GM19043 (cell line): ENCODE data around the gene GTF2F2.

Experiments used
- ATAC-seq: cut with Tn5 transposase; IDR thresholded peaks from one replicate; pipeline ENCODE4 v1.9.1; 2021; ENCODE audit warnings: low read depth; ENCODE audit not compliant: unreplicated experiment

Gene GTF2F2, protein sequence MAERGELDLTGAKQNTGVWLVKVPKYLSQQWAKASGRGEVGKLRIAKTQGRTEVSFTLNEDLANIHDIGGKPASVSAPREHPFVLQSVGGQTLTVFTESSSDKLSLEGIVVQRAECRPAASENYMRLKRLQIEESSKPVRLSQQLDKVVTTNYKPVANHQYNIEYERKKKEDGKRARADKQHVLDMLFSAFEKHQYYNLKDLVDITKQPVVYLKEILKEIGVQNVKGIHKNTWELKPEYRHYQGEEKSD

DNA sequence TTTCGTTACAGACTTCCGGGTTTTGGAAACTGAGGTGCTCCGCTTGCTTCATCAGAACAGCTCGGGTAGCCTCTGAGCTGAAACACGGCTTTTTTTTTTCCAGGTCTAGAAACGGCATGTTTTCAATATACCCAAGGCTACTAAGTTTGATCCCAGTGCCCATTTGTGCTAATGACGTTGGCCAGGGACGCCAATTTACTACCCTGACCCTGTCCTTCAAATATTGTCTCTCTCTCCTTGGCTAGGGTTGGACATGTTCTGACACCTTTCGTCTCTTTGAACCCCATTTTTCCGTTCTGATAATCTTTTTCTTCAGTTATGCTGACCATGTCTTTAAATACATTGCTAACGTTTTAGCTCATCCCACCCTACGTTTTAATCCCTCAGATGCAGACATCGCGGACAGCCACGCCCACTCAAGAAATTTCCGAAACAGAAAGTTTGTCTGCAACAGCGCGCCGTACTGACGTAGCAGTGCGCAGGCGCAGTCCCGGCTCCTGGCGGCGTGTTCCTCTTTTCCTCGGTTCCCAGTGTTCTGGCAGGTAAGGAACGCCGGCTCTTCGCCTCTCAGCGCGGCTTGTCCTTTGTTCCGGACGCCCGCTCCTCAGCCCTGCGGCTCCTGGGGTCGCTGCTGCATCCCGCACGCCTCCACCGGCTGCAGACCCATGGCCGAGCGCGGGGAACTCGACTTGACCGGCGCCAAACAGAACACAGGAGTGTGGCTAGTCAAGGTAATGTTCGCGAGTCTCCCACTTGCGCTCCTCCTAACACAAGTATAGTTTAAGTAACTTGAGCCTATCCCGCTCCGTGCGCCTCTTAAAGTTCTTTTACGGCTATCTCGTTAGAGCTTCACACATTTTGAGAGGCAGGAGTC, at the start of gene GTF2F2:
Gene GTF2F2 (plus strand): TSS at position 520 of the 874 bp plus-strand sequence. CDS start 146 bp downstream, at position 666.
- ATAC-seq, result peak; percentile 71

DNA sequence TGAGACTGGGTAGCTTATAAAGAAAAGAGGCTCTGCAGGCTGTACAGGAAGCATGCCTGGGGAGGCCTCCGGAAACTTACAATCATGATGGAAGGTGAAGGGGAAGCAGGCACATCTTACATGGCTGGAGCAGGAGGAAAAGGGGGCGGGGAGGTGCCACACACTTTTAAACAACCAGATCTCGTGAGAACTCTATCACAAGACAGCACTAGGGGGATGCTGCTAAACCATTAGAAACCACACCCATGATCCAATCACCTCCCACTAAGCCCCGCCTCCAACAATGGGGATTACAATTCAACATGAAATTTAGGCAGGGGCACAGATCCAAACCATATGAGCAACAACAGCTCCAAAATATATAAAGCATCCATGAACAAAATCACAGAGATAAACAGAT, 46.5 kb upstream of the GTF2F2 start:
- ATAC-seq, result no peak

DNA sequence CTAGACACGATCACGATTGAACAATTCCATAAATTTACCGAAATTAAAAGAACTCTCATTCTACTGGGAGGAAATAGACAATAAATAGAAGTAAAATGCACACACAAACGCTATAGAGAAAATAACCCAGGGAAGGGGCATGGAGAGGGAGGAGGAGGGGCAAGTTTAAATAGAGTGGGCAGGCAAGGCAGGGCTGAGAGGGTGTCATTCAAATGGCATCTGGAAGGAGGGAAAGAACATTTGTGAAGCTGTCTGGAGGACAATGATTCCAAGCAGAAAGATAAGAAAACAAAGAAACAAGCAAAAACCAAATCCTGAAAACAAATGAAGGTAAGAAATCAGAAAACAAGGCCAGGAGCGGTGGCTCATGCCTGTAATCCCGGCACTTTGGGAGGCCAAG, 45.6 kb upstream of the GTF2F2 start:
- no peak for ATAC-seq

DNA sequence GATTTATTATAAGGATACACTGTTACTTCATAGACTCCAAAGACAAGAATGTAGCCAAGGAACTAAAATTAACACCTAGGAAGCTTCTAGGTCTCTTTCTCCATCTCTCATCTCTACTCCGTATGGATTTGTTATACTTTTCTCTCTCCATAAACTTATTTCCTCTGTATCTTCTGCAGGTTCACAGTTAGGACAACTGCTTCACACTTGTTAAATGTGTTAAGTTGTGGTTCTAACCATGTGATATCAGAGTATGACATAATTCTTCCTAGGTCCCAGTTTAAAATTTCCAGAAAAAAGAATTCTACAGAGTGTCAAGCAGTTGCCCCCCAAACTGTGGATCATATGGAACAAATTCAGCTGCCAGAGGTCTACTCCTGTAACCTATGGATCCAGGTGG, 42.3 kb upstream of the GTF2F2 start:
- ATAC-seq, result no peak

DNA sequence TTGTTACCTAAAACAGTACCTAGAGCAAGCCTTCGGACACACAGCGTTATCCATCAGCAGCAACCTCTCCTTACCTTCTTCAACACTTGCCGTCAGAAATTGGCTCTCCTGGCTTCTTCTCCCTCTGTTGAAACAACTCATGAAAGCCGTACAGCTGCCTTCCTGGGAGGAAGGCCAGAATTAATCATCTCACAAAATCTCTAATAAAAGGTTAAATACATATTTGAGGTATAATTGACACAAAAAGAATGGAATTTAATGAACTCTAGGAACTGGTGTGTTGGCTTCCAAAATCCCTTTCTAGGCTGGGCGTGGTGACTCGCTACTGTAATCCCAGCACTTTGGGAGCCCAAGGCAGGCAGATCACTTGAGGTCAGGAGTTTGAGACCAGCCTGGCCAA, 37.3 kb upstream of the GTF2F2 start:
- no peak for ATAC-seq

DNA sequence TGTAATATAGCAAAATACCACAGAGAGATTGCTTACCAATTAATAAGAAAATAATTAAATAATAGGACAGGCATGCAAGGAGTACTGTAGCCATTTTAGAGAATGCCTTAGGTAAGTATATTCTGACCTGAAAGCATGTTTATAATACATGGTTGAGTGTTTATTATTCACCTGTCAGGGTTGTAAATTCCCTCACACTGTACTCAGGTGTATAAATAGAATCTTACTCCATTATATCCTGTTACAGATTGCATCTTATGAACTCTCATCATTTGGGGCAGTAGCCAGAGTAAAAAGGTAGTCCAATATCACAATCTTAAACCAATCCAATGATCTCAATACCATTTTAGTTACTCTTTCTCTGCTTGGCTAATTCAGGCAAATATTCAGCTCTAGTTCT, 35.8 kb upstream of the GTF2F2 start:
- no peak for ATAC-seq

DNA sequence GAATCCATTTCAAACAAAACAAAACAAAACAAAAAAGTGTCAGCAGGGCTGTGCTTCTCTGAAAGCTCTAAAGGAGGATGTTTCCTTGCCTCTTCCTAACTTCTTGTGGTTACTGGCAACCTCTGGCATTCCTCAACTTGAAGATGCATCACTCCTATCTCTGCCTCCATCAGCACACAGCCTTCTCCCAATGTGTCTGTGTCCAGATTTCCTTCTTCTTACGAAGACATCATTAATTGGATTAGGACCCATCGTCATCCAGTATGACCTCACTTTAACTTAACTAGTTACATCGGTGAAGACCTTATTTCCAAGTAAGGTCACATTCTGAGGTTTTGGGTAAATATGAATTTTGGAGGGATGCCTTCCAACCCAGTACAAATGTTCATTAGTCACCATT, 33.8 kb upstream of the GTF2F2 start:
- no peak for ATAC-seq

DNA sequence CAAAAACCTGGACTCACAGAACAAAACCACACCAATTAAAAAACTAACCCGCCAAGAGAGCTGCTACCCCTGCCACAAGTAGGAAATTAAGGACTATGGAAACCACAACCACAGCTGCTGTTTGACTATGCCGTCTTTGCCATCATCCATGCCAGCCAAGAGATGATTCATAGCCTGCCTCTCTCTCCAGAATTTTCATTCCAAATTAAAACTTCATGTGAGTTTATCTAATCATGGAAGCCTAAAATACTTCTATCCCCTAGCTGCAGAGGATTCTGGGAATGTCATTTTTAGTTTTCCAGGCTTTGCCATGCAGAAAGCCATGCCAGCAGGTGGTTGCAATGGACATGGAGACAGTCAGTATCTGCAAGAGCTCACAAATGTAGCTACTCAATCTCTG, 27.6 kb upstream of the GTF2F2 start:
- ATAC-seq, result no peak

DNA sequence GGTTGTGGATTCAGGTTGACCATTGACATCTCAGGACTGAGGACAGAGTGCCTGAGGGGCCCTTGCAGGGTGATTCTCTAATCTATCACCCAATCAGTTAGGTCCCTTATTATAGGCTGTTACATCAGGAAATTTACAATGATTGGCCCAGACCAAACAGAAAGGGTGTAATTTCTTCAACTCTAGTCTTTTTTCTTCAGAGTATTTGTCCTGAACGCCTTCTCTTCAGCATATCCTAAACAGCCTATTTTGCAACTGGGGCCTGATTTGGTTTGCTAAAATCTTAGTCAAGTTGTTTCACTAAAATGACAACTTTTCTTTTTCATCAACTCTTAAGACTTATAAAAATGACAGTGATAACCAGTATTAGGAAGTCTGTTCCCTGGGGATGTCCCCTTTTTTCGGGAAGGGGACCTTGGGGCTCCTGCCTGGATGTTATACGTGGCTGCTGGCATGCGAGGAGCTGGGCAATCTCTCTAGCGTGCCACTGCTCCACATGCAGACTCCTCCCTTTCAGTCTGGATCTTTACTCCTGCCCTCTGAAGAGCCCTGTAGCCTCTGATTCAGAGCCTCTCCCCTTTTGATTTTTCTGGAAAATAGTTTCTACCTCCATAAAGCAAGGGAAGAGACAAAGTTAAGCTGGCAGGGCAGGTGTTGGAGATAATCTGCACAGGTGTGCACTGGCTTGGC, 19.6 kb upstream of the GTF2F2 start:
- ATAC-seq, result no peak

DNA sequence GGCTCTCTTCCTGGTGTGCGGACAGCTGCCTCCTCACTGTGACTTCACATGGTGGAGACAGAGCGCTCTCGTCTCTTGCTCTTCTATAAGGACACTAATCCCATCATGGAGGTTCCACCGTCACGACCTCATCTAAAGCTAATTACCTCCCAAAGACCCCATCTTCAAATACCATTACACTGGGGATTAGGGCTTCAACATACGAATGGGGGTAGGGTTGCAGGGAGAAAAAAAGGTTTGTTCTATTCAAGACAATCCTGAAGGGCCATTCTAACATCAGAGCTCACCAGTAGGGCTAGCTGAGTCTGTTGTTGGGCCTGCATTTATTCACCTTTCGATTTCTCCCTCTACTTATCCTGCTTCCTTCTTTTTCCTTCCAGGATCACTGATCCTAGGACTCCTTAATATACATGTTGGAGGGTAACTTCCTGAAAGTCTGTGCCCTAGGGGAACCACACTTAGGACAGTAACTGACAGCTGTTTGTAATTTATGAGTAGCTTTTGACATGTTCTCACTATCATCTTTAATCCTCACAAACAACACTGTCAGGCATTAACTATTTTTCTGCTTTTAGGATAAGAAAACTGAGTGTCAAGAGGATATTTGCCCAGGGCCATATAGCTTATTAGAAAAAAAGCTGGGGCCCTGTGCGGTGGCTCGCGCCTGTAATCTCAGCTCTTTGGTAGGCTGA, 18.8 kb upstream of the GTF2F2 start:
- no peak for ATAC-seq

DNA sequence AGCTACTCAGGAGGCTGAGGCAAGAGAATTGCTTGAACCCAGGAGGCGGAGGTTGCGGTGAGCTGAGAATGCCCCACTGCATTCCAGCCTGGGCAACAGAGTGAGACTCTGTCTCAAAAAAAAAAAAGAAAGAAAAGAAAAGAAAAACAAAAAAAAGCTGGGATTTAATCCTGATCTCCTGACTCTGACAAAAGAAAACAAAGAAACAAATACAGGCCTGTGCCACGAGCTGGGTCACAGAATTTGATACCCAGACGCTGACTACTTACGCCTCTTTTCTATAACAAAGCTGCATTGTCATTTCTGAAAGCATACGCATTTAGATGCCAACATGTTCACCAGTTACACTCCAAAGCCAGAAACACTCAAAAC, 18.2 kb upstream of the GTF2F2 start:
- ATAC-seq, result no peak

DNA sequence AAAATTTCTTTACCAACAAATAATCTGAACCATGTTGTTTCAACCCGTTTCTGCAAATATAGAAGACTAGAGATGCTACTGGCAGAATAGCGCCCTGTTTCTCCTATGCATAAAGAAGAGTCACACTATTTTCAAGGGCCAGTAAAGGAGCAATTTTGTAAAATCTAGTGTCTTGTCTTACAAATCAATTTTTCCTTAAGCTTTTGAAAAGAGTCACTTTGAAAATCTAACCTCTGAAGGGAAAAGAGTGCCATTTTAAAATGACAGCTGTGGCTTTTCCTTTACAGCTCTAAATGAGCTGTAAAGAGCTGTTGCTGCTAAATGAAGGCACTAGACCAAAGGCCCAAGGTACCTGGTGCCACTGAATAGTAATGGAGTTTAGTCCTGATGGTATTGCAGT, 16.9 kb upstream of the GTF2F2 start:
- ATAC-seq, result no peak

DNA sequence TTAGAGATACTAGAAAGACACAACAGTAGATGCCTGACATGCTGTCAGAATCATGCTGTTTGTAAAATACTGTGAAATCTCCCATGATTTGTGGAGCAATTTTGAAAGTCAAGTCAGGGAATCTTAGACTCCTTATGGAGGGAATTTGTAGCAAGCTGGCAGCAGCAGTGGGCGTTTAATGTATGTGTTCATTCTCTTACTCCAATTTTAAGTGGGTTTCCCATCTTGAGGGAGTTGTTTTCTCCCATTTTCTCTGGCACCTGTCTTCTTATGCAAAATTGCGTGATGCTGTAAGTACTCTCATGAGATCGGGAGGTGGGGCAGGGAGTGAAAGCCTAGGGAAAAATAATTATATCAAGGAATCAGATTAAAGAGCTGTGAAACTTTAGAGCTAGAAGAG, 16.0 kb upstream of the GTF2F2 start:
- ATAC-seq, result no peak

DNA sequence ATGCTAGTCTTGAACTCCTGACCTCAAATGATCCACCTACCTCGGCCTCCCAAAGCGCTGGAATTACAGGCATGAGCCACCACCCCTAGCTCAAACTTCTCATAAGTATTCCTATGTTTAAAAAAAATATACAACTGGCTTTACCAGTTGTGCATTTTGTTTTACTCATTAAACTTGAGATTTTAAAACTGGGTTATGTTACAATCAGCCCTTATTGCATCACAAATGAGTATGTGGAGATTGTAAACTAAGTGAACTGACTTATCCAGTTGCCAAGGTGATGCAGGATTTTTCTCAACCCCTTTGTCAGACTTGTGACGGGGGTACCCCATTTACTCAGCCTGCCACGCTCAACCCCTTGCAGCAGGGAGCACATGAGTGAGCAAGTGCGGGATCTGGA, 14.4 kb upstream of the GTF2F2 start:
- no peak for ATAC-seq

DNA sequence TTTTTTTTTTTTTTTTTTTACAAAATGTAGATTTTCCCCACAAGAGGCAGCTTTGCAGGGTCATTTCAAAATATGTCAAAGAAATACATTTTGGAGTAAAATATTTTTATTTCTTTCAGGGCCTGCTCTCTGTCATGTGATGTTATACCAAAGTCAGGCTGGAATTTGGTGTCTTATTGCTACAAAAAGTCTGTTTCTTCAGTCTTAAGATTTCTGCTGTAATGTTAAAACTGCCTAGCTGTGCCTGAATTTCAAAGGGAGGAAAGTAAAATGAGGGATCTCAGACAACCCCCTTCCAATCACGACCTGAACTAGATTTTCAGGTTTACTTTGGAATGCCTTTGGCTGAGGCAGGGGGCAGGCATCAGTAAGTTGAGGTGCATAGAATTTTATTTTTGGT, 12.8 kb upstream of the GTF2F2 start:
- ATAC-seq, result no peak

DNA sequence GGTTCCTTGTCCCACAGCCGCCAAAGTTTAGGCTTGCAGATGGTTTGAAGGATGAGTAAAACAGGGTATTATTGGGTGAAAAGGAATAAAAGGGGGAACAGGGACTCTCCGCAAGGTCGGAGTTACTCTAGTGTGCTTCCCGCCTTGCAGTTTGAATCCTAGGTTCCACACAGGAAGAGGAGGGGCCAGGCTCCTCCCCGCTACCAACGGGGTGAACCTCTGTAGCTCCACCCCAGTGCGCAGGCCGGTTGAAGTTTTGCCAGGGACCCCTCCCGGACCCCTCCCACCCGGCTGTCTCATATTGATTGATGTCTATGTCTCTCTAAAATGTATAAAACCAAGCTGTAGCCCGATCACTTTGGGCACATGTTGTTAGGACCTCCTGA, 11.6 kb upstream of the GTF2F2 start:
- ATAC-seq, result peak; percentile 41

DNA sequence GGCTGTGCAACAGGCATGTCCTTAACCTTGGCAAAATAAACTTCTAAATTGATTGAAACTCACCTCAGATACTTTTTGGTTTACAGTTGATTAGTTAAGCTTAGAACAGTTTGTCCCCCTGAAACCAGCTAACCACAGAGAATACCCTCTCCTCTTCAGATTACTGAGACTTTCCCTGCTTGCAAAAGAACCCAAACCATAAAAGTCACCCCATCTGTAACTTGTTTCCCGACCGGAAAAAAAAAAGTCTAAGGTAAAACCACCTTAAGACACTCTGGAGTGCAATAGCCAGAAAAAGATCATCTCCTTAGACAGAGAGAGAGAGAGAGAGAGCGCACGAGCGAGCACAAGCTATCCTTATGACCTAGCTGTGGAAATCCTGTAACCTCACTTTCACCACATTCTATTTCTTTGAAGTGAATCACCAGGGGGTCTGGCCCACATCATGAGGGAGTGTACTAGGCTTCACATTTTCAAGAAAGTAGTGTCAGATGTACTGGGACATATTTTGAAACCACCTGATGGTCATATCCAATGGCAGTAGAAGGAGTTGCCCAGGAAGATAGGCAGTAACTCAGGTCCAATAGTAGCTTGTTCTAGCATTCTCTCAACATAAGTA, 11.1 kb upstream of the GTF2F2 start:
- ATAC-seq, result peak; percentile 62

DNA sequence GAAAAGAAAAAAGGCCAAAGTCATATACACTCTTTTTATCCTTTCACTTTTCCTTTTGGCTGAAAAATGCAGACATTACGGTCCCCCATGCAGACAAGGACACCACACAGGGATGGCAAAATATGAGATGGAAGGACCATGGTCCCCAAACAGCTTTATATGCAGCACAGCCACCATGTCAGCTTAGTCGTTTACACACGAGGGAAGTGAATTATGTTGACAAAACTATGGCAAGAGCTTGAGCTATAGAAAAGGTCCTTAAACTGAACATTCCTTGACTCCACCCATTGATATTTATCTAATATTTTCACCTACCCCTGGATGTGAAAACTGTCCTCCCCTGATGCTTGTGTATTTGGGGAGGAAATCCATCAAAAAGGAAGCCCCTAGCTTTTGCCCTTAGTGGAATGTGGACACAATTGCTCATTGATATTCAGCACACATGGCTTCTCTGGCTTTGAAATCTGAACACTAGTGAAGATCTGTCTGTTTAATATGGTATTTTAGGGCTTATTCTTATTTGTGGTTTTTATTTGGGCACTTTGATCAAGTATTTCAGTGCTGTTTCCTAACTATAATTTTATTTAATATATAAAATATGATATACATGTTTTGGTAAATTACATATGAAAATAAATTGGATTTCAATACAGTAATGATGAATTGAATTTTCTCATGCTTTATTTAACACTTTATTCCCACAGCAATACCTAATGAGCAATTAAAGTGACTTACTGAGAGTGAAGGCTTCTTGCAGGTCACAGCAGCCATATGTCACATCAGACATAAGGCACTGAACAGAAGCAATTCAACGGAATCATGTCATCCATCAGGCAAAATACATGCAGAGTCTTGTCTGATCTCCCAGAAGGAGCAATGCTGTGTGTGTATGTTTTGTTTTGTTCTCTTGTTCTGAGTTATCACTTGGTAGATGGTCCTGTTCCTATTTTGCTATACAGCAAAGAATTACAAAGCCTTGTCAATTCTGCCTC, 6.8 kb upstream of the GTF2F2 start:
- ATAC-seq, result no peak

DNA sequence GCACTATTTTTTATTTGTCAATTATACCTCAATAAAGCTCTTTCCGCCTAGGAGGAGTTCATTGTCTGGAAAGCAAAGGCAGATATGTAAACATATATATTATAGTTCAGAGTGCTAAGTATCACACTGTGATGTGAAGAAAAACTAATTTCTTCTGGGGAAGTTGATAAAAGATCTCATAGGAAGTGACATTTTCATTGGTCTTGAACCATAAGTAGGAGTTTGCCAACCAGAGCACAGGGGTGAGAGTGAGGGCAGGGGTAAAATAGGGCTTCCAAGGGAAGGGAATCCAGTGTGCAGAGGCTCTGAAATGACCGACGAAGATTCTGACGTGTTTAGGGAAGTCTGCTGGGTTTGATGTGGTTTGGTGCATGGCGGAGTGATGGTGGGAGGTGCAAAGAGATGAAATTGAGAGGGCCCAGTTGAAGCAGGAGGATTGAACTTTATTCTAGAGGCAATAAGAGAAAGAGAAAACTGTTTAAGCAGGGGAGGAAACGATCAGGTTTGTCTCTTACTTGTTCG, 780 bp upstream of the GTF2F2 start:
- ATAC-seq, result peak; percentile 30
